H54 (cell line): Measurements from ENCODE around the gene SYVN1.

Experiments
- DNase-seq: peaks from one replicate; pipeline ENCODE4 v3.0.0; 2011; ENCODE audit warnings: low spot score, mixed read lengths; ENCODE audit not compliant: insufficient read length
- FAIRE-seq: peaks from 3 replicates; lab custom pipeline; 2011; peaks lifted over from hg19 to GRCh38; lab: Jason Lieb, UNC
- POLR2A ChIP-seq: IDR thresholded peaks from 2 replicates; pipeline ENCODE4 v1.6.1; 2011; ENCODE audit warnings: low read depth, mild to moderate bottlenecking, low read length

The SYVN1 gene

DNA sequence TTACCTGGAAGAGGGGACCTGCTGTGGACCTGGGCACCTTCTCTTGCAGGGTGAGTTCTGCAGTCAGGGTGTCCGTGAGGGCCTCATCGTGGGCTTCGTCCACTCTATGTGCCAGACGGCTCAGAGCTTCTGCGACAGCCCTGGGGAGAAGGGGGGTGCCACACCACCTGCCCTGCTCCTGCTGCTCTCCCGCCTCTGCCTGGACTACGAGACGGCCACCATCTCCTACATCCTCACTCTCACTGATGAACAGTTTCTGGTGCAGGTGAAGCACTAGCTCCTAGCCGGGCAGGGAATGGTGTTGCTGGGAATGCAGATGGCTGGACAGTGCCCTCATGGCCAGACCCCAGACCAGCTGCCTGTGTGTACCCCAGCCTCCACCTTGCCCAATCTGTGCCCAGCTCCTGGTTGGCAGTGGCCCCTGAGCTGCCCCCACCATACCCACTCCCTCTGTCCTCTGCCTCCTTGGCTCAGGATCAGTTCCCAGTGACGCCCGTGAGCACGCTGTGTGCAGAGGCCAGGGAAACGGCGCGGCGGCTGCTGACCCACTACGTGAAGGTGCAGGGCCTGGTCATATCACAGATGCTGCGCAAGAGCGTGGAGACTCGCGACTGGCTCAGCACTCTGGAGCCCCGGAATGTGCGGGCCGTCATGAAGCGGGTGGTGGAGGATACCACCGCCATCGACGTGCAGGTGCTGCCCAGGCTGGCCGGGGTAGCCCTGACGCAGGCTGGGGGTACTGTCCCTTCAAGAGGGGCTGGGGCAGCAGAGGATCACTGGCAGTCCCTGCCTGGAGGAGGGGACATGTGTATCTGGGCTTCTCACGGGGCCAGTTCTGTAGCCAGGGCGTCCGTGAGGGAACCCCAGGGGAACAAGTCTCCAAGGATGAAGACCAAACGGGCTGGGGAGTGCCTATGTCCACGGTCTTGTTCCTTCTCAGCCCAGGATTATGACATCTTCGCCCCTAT is 24.8 kb downstream of the SYVN1 start:
- FAIRE-seq (no peak), DNase-seq (no peak)
- no peak for TF ChIP-seq POLR2A

DNA sequence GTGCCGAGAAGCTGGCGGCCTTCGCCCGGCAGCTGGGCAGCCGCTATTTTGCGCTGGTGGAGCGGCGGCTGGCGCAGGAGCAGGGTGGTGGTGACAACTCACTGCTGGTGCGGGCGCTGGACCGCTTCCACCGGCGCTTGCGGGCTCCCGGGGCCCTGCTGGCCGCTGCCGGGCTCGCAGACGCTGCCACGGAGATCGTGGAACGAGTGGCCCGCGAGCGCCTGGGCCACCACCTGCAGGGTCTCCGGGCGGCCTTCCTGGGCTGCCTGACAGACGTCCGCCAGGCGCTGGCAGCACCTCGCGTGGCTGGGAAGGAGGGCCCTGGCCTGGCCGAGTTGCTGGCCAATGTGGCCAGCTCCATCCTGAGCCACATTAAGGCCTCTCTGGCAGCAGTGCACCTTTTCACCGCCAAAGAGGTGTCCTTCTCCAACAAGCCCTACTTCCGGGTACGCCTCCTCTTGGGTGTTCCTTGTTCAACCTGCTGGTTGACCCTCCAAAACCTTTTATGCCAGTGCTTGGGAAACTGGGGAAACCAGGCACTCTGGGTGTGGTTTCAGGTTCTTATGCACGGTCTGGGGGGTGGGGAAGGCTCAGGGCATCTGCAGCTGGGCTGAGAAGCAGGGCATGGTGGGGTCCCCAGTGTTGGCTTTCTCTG is 25.7 kb downstream of the SYVN1 start:
- DNase-seq: no peak

DNA sequence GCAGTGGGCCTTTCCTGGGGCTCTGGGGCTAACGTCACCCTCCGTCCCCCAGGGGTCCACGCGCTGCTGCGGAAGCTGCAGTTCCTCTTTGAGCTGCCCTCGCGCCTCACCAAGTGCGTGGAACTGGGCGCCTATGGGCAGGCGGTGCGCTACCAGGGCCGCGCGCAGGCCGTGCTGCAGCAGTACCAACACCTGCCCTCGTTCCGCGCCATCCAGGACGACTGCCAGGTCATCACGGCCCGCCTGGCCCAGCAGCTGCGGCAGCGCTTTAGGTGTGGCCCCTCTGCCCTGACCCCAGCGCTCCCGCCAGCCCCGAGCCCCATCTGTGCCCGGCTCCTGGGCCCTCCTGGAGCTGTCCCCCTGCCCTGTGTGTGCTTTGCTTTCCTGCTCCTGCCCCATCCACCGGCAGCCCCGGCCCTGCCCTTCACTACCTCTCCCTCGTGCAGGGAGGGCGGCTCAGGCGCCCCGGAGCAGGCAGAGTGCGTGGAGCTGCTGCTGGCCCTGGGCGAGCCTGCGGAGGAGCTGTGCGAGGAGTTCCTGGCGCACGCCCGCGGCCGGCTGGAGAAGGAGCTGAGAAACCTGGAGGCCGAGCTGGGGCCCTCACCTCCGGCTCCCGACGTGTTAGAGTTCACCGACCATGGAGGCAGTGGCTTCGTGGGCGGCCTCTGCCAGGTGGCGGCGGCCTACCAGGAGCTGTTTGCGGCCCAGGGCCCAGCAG is 26.4 kb downstream of the SYVN1 start:
- DNase-seq (no peak), FAIRE-seq (no peak)
- no peak for TF ChIP-seq POLR2A

More for the DNA sequence above, 25.7 kb downstream of the SYVN1 start:
- FAIRE-seq: no peak
- TF ChIP-seq POLR2A: no peak

DNA sequence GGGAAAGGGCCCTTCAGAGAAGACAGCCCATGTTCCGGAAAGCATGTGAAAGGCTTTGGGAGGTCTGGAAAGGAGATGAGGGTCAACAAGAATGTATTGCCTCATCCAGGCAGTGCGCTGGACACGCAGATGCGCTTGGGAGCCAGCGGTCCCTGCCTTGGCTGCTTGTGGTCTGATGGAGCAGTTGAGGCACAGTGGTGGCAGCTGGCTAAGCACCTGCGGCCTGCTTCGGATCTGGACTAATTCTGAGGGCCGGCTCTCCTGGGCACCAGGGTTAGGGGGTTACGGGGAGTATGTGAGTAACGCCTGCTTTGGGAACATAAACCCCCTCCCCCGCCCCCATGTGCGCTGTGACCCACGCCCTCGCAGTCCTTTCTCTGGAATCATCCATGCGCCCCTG is 27.2 kb downstream of the SYVN1 start:
- no peak for TF ChIP-seq POLR2A
- no peak for DNase-seq
- no peak for FAIRE-seq

DNA sequence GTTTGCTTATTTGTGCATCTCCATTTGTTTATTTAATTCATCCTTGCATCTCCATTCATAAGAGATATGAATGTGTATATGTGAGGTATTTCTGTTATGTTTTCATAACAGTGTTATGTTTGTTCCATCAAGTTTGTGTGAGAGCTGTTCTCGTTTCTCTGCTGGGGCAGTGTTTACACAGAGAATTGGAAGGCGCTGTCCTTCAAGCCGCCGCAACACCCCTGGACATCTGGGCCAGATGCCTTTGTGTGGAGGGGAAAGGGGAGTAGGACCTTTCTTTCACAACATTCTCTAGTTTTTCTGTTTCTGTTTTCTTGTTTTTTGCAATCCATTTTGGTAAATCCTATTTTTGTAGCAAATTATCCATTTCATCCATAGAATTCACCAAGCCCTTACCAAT is 29.7 kb downstream of the SYVN1 start:
- FAIRE-seq (no peak), DNase-seq (no peak)
- no peak for TF ChIP-seq POLR2A

DNA sequence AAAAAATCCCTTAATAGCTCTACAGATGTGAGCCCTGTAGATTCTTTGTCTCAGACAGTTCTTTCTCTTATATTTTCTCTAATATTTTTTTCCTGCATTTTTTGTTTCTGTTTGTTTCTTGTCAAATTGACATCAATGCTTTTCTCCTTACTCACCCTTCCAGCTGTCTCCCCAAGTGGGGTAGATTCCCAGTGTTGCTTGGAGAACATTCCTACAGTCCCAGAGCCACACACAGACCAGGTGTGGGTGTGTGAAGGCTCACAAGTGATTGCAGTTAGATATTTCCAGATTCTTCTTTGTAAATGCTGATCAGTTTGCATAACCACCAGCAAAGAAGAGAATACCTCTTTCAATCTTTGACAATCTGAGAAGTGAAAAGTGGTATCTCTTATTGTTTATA is 30.8 kb downstream of the SYVN1 start:
- no peak for TF ChIP-seq POLR2A
- no peak for DNase-seq
- no peak for FAIRE-seq

DNA sequence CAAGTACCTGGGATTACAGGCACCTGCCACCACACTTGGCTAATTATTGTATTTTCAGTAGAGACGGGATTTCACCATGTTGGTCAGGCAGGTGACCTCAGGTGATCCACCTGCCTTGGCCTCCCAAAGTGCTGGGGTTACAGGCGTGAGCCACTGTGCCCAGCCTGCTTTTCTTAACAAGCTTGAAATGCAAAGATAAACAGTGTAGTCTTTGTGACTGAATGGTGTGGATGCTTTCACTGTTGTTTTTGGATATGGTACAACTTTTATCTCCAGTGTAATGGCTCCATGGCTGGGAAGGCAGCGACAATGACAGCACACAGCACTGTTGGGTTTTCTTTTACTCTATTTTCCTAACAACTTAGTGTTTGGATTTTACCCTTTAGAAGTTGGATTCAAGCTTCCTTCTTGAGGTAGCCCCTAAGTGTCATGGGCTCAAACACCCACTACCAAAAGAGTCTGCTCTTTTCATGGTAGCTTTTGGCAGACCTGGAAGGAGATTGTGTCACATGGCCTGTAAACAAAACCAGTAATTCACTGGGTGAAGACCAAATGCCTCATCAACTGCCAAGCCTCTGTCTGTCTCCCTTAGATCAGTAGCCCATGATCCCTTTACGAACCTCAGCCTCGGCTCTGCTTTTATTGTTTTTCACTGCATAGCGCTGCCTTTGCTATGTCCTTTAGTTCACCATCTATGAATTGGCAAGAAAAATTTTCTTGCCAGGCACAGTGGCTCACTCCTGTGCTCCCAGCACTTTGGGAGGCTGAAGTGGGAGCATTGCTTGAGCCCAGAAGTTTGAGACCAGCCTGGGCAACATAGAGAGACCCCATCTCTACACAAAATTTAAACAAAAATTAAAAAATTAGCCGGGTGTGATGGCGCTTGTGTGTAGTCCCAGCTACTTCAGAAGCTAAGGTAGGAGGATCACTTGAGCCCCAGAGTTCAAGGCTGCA is 31.9 kb downstream of the SYVN1 start:
- FAIRE-seq (no peak), DNase-seq (no peak)
- no peak for TF ChIP-seq POLR2A

DNA sequence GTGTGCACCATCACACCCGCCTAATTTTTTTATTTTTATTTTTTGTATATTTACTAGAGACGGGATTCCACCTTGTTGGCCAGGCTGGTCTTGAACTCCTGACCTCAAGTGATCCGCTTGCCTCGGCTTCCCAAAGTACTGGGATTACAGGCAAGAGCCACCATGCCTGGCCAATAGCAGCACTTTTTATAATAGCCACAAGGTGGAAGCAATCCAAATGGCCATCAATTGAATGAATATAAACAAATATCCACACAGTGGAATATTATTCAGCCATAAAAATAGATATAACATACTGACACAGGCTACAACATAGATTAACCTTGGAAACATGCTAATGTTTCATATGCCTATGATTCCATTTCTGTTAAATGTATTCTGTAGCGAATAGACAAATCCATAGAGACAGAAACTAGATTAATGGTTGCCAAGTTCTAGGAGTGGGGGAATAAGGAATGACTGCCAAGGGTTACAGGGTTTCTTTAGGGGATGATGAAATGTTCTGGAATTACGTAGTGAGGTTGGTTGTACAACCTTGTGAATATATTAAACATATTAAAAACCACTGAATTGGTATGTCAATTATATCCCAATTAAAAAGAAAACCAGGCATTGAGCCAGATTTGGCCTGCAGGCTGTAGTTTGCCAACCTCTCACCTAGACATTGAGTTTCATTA is 33.5 kb downstream of the SYVN1 start:
- no peak for TF ChIP-seq POLR2A
- DNase-seq: no peak
- no peak for FAIRE-seq

DNA sequence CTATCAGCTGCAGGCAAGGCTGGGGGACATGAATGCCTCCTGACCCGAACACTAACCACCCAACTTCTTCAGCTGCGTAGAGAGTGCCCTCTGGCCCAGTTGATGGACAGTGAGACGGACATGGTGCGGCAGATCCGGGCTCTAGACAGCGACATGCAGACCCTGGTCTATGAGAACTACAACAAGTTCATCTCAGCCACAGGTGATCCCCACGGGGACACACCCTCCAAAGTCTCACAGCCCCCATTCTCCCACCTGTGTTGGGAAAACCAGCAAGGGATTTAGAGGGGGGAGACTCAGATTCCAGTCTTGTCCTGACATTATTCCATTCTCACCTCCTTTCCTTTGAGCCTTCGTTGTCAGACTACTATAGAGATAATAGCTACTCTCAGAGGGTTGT is 37.4 kb downstream of the SYVN1 start:
- TF ChIP-seq POLR2A: no peak
- no peak for DNase-seq
- FAIRE-seq: no peak

DNA sequence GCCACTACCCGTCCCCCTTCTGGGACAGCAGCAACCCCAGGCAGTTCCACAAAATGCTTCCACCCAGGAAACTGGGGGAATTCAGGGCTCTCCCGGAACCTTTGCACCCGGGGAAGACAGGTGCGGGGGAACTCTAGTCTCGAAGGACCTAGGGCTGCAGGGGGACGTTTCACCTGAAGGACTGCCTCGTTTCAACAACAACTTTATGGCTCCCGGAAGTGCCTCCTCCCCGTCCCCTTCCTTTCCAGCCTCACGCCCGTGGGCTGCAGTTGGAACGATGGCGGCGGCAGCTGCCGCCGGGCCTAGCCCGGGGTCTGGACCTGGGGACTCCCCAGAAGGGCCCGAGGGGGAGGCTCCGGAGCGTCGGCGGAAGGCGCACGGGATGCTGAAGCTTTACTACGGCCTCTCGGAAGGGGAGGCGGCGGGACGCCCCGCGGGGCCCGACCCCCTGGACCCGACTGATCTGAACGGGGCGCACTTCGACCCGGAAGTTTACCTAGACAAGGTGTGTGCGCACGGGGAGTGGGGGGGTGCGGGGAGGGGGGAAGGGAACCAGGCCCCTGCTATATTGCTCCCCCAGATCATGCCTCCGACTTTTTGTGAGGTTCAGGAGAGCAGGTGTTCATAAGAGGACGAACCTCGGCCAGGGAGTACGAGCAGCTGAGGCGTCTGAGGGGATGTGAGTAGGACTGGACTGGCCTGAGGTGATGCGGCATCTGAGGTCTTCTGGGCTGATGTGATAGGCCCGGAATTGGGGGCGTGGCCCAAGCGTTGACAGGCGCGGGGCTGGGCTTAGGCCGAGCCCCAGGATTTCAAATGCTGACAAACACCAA is 38.1 kb downstream of the SYVN1 start, which contains the start of gene VPS51:
Gene VPS51, plus strand, starts transcription at position 241 of the 833 bp plus-strand sequence. Its CDS starts 37 bp downstream, at position 278.
- DNase-seq (peak; percentile 97), FAIRE-seq (no peak)
- peak; percentile 95 for TF ChIP-seq POLR2A

DNA sequence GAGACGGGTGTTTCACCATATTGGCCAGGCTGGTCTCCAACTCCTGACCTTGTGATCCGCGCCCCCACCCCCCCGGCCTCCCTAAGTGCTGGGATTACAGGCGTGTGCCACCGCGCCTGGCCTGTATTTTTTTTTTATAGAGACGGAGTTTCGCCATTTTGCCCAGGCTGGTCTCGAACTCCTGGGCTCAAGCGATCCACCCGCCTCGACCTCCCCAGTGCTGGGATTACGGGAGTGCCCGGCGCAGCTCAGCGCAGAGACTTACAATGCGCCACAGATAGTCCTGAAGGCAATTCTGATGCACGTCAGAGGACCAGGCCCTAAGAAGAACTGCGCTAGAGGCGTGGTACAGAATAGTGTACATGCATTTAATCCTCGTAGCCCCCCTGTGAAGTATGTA is 38.9 kb downstream of the SYVN1 start:
- DNase-seq (no peak), FAIRE-seq (no peak)
- no peak for TF ChIP-seq POLR2A
